OCI-LY7 (cell line): ENCODE data around the gene PLAAT5. TPM values are rescaled to one million over a fixed set of nuclear protein-coding genes. Genes with fewer than 3 reads are reported as not detected.

Experiments
- BruUV-seq: library from RNA; stranded (reverse); fragments of 400-500 nt; replicated peaks from 2 replicates; lab custom pipeline; 2021; lab: Mats Ljungman, UMichigan
- CTCF ChIA-PET: fragments of 300-600 bp; sonication (Branson Sonifier 250); formaldehyde crosslinking; loops from one replicate; lab custom pipeline; 2022; ENCODE audit warnings: antibody characterized with exemption; ENCODE audit not compliant: unreplicated experiment; lab: Charles Lee
- POLR2A ChIA-PET: fragments of 300-600 bp; sonication (Branson Sonifier 250); formaldehyde crosslinking; loops from one replicate; lab custom pipeline; 2022; ENCODE audit warnings: antibody characterized with exemption; lab: Charles Lee
- DNase-seq: peaks from one replicate; pipeline ENCODE4 v3.0.0-alpha.2; 2015; ENCODE audit warnings: low spot score
- H2AFZ ChIP-seq: fragments of 200-600 bp; sonication (generic), shearing (Covaris generic); 2 replicates; pipeline ENCODE4 v1.6.1; 2014; ENCODE audit warnings: mild to moderate bottlenecking, antibody characterized with exemption, low read length, moderate library complexity
- H3K27ac ChIP-seq: fragments of 200-600 bp; sonication (generic); 2 replicates; pipeline ENCODE4 v1.5.1; 2014; ENCODE audit warnings: mixed run types, low read depth, mild to moderate bottlenecking, moderate library complexity, low read length, inconsistent platforms; ENCODE audit not compliant: poor library complexity, severe bottlenecking
- H3K36me3 ChIP-seq: fragments of 200-600 bp; sonication (generic); 2 replicates; pipeline ENCODE4 v1.6.1; 2014; ENCODE audit warnings: mild to moderate bottlenecking, antibody characterized with exemption, low read length, moderate library complexity, mixed read lengths; ENCODE audit not compliant: insufficient read depth
- H3K4me1 ChIP-seq: fragments of 200-600 bp; sonication (generic); 2 replicates; pipeline ENCODE4 v1.5.1; 2014; ENCODE audit warnings: mild to moderate bottlenecking, low read length; ENCODE audit not compliant: insufficient read depth, poor library complexity, severe bottlenecking
- H3K4me2 ChIP-seq: fragments of 200-600 bp; sonication (generic); 2 replicates; pipeline ENCODE4 v1.6.1; 2014; ENCODE audit warnings: mild to moderate bottlenecking, low read length
- H3K4me3 ChIP-seq: fragments of 200-600 bp; sonication (generic); 2 replicates; pipeline ENCODE4 v1.5.1; 2014; ENCODE audit warnings: mild to moderate bottlenecking, low read depth, low read length; ENCODE audit not compliant: poor library complexity, severe bottlenecking
- H3K79me2 ChIP-seq: fragments of 200-600 bp; sonication (generic); 2 replicates; pipeline ENCODE4 v1.6.1; 2016; ENCODE audit warnings: low read depth, mild to moderate bottlenecking, low read length, moderate library complexity, mixed read lengths; ENCODE audit not compliant: insufficient read depth
- H3K9me2 ChIP-seq: fragments of 200-600 bp; sonication (generic); 2 replicates; pipeline ENCODE4 v1.6.1; 2016; ENCODE audit warnings: mild to moderate bottlenecking, low read length, mixed read lengths; ENCODE audit not compliant: insufficient read depth
- H3K9me3 ChIP-seq: fragments of 200-600 bp; sonication (generic); 2 replicates; pipeline ENCODE4 v1.6.1; 2014; ENCODE audit warnings: mild to moderate bottlenecking, mixed run types, low read length, mixed read lengths
- H4K20me1 ChIP-seq: fragments of 200-600 bp; sonication (generic); 2 replicates; pipeline ENCODE4 v1.6.1; 2014; ENCODE audit warnings: mild to moderate bottlenecking, antibody characterized with exemption, low read length, moderate library complexity, mixed read lengths; ENCODE audit not compliant: insufficient read depth
- EZH2phosphoT487 ChIP-seq: fragments of 200-600 bp; sonication (generic); IDR thresholded peaks from 2 replicates; pipeline ENCODE4 v1.6.1; 2018; ENCODE audit warnings: low read depth, borderline replicate concordance, mild to moderate bottlenecking, mixed run types, antibody characterized with exemption, low read length, moderate library complexity, mixed read lengths
- intact Hi-C: fragments of 100-400 bp; cut with micrococcal nuclease; formaldehyde crosslinking; loops from one replicate; pipeline ENCODE4 v1.10.0; 2022; ENCODE audit not compliant: unreplicated experiment
- total RNA-seq, 2 experiments: library from RNA; depleted of rRNA in 1 of 2; stranded (reverse); fragments of >200 nt in 1 of 2; shearing (Covaris generic) in 1 of 2; gene quantifications; 2 replicates each; pipeline ENCODE4 v1.2.3, GENCODE V29; 2014 to 2022
- TF ChIP-seq, protein P1 (sequence below): fragments of 200-600 bp; sonication (generic); conservative IDR thresholded peaks from 2 replicates; pipeline ENCODE4 v1.5.1; 2014; ENCODE audit warnings: mild to moderate bottlenecking, antibody characterized with exemption, low read length, moderate library complexity, mixed read lengths

PLAAT5 gene
- total RNA-seq, 2 experiments from 2014 or later: not detected

DNA sequence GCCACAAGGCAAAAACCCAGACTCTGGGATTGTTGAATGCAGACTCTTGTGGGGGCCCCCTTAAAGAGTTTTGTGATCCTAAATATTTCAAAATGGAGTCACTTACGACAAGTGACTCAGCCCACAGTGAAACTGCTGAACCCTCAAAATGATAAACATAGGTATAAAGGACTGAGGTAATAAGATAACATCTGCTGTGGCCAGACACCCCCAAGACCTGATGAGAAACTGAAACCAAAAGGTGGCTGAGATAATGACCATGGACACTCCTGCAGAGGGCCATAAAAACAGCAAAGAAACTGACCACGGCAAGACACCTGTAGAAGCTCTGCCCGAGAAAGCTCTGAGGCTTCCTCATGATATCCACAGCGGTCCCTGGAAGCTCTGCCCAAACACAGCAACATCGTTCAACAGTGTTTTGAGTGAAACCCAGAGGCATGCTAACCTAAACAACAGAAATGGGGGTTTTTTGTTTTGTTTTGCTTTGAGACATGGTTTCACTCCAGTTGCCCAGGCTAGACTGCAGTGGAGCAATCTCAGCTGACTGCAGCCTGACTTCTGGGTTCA lies 44.0 kb upstream of the PLAAT5 start:
- H3K9me3 ChIP-seq: no peaks in the 10 kb centered on the region
- no peak overlapping the region for H3K4me3 ChIP-seq
- no peak overlapping the region for H3K27ac ChIP-seq
- no peaks in the 10 kb centered on the region for H3K9me2 ChIP-seq
- CTCF ChIA-PET: no interaction called here
- H4K20me1 ChIP-seq: no peaks in the 10 kb centered on the region
- no peak overlapping the region for H3K4me2 ChIP-seq
- H3K79me2 ChIP-seq: no peaks in the 10 kb centered on the region
- intact Hi-C loops: no loop called here
- BruUV-seq: no TSS peak
- no peaks in the 10 kb centered on the region for H3K36me3 ChIP-seq
- H3K4me1 ChIP-seq: peaks cover 20% of the 10 kb centered on the region
- no peak for TF ChIP-seq EZH2phosphoT487
- TF ChIP-seq, protein P1, sequence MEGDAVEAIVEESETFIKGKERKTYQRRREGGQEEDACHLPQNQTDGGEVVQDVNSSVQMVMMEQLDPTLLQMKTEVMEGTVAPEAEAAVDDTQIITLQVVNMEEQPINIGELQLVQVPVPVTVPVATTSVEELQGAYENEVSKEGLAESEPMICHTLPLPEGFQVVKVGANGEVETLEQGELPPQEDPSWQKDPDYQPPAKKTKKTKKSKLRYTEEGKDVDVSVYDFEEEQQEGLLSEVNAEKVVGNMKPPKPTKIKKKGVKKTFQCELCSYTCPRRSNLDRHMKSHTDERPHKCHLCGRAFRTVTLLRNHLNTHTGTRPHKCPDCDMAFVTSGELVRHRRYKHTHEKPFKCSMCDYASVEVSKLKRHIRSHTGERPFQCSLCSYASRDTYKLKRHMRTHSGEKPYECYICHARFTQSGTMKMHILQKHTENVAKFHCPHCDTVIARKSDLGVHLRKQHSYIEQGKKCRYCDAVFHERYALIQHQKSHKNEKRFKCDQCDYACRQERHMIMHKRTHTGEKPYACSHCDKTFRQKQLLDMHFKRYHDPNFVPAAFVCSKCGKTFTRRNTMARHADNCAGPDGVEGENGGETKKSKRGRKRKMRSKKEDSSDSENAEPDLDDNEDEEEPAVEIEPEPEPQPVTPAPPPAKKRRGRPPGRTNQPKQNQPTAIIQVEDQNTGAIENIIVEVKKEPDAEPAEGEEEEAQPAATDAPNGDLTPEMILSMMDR: no peak
- POLR2A ChIA-PET: no interaction called here
- H2AFZ ChIP-seq: 0 out of 2 replicates have a peak overlapping the region, but pooled peaks have one; percentile 23
- no peak for DNase-seq

DNA sequence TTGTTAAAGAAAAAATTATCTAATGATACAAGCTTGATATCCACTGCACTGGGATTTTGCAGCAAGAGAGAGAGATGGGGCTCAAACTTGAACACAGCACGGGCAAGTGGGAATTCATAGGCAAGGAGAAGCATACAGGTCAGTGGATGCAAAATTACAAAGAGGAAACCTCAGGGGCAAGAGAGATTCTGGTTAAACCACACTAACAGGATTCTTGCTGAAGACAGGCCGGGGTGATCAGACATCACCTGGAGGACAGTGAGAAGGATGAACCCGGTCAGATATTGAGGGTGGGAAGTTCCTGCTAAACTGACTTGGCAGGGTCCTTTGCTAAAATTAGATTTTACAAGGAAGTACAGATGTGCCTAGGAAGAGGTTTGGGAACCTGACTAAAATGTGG lies 43.1 kb upstream of the PLAAT5 start:
- CTCF ChIA-PET: no interaction called here
- no peaks in the 10 kb centered on the region for H3K79me2 ChIP-seq

DNA sequence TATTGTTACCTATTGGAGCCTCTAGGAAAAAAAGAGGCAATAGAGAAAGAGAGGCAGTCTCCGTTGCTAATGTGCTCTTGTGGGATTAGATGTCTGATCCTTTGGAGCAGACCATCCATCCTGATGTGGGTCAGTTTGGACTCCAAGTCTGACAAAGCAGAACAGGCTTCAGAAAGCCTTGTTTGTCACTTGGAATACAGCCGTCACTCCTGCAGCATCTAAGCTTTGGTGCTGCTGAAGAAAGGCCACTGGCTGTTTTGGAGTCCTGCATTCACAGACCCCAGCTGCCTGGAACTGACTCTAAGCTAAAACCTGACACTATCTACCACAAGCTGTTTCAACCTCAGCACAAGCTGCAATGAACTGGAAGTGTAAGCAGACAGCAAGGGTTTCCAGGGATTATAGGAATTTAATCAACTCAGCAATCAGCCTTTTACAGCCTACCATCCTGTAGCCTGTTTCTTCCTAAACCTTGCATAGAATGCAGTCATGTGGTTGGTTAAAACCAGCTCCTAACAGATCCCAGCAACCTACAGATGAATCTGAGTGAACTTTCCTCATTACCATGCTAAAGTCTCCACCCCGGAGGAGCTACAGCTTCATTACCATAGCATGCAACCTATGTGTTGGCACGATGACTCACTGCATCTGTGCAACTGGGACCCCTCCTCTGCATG lies 42.0 kb upstream of the PLAAT5 start:
- H3K4me2 ChIP-seq: no peak overlapping the region
- intact Hi-C loops: no loop called here

More for the DNA sequence above, 43.1 kb upstream of the PLAAT5 start:
- no peak for TF ChIP-seq EZH2phosphoT487
- intact Hi-C loops: no loop called here
- no TSS peak for BruUV-seq
- no peak overlapping the region for H3K4me2 ChIP-seq
- H3K9me2 ChIP-seq: no peaks in the 10 kb centered on the region
- H4K20me1 ChIP-seq: no peaks in the 10 kb centered on the region
- no peak for DNase-seq
- no peak overlapping the region for H3K4me3 ChIP-seq
- POLR2A ChIA-PET: no interaction called here
- no peaks in the 10 kb centered on the region for H3K9me3 ChIP-seq
- H3K27ac ChIP-seq: no peak overlapping the region
- no peaks in the 10 kb centered on the region for H3K36me3 ChIP-seq
- peaks cover 20% of the 10 kb centered on the region for H3K4me1 ChIP-seq
- H2AFZ ChIP-seq: no peak overlapping the region

More for the DNA sequence above, 42.0 kb upstream of the PLAAT5 start:
- ChIA-PET CTCF (no interaction called here), POLR2A (interaction anchor here (0.6 to 0.9 kb wide), 3 partner anchors 12 to 345 kb away, joined by 3 to 4 read pairs (median 4); no protein-coding TSS in a partner anchor)
- no peak overlapping the region for H2AFZ ChIP-seq
- H3K79me2 ChIP-seq: no peaks in the 10 kb centered on the region
- peaks cover 20% of the 10 kb centered on the region for H3K4me1 ChIP-seq
- no peaks in the 10 kb centered on the region for H3K9me2 ChIP-seq
- no peak overlapping the region for H3K27ac ChIP-seq
- no TSS peak for BruUV-seq
- no peak for TF ChIP-seq EZH2phosphoT487
- TF ChIP-seq, protein P1: no peak
- H3K4me3 ChIP-seq: no peak overlapping the region
- no peaks in the 10 kb centered on the region for H3K36me3 ChIP-seq
- H4K20me1 ChIP-seq: no peaks in the 10 kb centered on the region
- no peaks in the 10 kb centered on the region for H3K9me3 ChIP-seq
- DNase-seq: no peak
